Measurements from ENCODE around the gene DISP2.

The DISP2 gene

DNA sequence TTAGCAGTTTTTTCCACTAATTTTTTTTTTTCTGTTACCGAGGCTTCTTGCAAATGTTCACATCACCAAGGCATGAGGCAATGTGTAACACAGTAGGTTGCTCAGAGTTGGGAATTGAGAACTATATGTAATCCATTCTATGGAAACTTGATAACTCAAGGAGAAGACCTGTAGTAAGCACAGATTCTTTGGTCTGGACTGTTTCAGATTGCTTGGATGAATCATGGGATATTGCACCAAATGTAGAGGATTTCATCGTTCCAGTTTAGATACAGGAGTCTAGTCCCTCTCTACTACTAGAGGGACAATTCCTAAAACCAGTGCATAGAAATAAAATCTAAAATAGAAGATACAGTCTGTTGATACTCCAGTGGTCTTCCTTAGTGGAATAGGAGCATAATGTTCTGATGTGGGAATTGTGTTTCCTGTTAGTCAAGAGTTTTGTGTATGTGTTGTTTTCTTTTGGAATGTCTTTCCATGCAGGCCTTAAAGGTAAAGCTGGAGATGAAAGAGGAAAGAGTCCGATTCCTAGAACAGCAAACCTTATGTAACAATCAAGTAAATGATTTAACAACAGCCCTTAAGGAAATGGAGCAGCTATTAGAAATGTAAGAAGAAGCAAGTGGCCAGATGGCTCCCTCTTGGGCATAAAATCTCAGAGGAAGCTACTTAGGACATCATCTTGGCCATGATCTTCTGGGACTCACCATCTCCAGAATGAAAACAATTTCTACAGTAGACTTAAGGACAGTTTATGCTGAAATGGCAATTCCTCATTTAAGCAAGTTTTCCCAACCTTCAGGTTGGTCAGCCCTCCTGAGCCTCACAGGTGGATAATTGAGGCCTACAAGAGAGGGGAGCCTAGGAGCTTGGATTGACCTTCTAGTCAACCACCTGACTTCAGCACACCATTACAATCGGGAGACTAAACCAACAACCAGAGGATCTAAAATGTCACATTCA, 35.2 kb downstream of the DISP2 start:
- no peak for DNase-seq

GRCh38 chr15:40397688-40398412, 39.8 kb downstream of the DISP2 start:
- DNase-seq: no peak

GRCh38 chr15:40398413-40398873, 40.4 kb downstream of the DISP2 start:
- DNase-seq: no peak

DNA sequence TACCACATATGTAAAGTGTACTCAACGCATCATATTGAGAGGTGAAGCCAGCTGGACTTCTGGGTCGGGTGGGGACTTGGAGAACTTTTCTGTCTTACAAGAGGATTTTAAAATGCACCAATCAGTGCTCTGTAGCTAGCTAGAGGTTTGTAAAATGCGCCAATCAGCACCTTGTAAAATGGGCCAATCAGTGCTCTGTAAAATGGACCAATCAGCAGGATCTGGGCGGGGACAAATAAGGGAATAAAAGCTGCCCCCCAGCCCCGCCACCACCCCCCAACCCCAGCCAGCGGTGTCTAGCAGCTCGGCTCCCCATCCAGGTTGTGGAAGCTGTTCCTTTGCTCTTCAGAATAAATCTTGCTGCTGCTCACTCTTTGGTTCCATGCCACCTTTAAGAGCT, 41.4 kb downstream of the DISP2 start:
- no peak for DNase-seq

- peak; percentile 96 for DNase-seq
Observed at GRCh38 chr15:40405501-40406381, 47.7 kb downstream of the DISP2 start, which contains the start of gene IVD. Gene IVD, plus strand, starts transcription at chr15:40405795. Its CDS starts 33 bp downstream, at chr15:40405828.

GRCh38 chr15:40407330-40407990, 49.4 kb downstream of the DISP2 start:
- DNase-seq: no peak

DNA sequence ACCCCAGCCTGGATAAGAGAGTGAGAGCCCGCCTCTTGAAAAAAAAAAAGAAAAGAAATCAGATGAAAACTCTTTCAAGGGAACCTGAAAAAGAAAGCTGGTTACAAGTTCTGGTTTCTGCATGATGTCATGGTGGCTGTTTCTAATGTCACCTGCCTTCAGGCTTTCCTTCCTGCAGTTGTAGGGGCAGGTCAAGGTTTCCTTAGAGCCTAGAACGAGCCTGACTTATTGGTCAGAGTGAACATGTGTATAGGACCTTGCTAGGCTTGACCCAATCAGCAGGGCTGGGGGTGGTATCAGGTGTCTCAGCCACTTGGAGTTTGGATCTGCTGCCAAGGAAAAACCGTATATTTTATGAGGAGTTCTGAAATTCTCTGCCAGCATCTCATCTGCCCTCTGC, 51.3 kb downstream of the DISP2 start:
- DNase-seq: no peak

DNA sequence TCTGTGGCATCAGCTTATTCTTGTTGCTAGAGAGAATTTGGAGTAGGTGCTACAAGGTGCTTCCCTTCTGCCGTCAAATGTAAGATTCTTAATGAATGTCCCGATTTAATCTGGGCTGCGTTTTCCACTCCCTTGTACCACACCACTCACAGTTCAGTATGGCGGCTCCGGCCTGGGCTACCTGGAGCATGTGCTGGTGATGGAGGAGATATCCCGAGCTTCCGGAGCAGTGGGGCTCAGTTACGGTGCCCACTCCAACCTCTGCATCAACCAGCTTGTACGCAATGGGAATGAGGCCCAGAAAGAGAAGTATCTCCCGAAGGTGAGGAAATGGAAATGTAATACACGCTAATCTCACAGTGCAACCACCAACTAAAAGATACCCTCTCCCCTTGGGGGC, 52.5 kb downstream of the DISP2 start:
- no peak for DNase-seq

DNA sequence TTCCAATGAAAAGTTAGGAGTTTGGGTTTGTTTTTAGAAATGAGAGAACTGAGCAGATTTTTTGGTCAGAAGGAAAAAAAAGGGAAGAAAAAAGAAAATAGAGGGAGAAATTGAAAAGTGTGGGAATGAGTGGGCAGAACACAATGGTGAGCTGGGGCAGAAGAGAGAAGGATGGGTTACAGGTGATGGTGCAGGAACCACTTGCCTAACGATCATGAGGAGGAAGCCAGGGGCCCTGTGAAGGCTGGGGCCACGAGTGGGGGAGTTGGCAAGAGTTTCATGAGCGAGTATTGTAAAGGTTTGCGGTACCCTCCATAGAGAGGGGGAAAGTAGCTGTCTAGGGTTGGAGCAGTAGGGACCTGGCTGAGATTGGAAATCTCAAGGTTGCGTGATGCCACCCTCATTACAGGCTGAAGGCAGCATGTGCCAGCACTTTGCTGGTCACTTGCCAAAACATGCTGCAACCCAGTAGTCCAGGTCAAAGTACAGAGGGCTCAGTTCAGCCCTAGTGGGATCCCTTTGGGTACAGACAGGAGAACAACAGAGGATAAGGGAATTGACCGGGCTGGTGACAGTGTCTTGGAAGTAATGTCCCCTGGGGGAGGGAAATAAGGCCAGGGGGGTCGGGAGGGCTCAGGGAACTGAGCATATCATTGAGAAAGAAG, 54.2 kb downstream of the DISP2 start:
- no peak for DNase-seq

DNA sequence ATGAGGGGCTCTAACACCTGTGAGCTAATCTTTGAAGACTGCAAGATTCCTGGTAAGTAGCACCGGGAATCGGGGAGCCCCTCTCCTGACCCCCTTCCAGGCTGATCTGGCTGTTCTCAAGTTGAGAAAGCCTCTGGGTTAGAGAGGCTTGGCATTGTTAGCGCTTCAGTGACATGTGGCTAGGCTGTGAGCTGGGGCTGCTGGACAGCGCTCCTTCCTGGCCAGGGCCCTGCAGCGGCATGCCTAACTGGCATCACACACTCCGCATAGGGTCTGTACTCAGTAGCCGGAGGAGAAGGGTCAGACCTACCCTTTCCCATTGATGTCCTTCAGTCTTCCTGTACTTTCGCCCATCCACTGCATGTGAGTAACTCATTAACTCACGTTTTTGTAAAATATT, 55.0 kb downstream of the DISP2 start:
- DNase-seq: no peak

GRCh38 chr15:40414816-40415215, 56.8 kb downstream of the DISP2 start:
- no peak for DNase-seq

DNA sequence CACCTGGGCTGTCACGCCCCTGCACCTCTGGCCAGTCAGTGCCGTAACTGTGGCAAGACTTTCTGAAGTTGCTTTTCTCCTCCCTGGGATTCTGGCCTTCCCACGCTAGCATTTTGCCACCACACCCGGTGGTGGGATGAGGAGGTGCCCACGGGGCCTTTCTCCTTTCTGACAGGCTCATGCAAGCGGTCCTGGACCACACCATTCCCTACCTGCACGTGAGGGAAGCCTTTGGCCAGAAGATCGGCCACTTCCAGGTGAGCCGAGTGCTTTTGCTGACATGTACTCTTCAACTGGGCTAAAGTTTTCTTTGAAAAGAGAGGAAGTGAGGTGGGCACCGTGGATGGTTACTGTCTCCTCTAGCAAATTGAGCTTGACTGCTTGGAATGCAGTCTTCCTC, 57.2 kb downstream of the DISP2 start:
- DNase-seq: no peak

GRCh38 chr15:40416056-40416455, 58.0 kb downstream of the DISP2 start:
- DNase-seq: no peak

GRCh38 chr15:40418126-40418525, 60.1 kb downstream of the DISP2 start:
- no peak for DNase-seq

GRCh38 chr15:40420071-40420713, 62.2 kb downstream of the DISP2 start:
- no peak for DNase-seq

GRCh38 chr15:40420793-40421192, 62.8 kb downstream of the DISP2 start:
- no peak for DNase-seq

DNA sequence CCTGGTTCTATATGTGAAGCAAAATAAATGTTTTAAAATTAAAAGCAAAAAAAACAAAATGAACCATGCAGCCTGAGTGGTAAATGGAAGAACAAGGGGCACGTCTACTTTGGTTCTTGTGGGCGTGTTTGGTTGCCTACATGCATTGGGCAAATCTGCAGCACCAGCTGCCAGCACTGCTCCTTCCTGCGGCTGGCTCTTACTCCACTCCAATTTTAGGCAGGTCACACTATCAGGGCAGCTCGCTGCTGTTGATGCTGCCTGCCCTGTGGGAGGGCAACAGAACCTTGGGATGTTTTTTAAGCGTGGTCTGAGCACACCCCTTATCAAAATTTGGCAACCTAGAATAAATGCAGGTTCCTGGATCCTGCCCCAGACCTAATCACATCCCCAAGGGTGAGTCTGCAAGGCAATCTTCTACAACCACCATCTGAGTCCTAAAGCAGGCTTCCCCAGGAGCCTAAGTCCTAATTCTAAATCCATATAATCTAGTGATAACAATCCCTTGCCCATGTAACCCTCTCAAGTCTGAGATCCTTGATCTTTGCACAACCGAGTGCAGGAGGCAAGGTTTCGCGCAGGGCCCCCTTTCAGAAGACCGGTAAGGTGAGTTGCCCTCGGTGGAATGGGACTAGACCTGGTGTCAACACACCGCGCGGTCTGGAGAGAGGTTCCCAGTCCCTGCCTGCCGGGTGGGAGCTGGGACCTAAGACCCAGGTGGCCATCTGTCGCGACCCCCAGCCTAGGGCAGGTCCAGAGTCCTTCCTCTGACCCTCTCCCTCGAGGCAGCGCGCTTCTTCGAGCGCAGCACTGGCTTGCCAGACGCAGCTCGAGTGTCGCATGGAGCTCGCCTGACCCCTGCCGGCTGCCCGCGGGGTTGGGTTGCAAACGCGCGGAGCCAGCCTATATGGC, 63.5 kb downstream of the DISP2 start:
- DNase-seq: peak; percentile 74

DNA sequence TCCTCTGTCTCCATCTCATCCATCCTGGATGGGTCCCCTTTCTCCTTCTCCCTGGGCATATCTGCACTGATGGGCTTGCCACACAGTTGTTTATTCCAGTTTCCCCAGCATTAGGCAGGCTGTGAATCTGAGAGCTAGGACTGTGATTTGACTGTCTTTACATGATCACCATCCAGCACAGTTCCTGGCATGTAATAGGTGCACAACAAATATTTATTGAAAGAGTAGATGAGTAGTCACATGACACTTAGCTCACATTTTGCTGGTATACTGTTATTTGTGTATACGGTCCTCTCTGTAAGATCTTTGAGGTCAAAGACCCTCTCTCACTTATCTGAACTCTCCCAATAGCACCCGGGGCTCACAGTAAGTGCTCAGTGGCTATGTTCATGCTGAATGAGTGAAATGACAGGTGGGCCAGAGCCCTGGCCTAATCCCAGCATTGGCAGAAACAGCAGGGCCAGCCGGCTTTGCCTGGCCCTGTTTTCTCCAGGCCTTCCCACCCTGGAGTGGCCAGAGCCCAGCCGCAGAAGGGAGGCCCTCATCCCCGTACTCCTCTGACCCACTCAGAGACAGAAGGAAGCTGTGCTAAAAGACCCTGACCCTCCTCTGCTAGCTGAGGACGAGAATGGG, 66.6 kb downstream of the DISP2 start:
- DNase-seq: no peak

DNA sequence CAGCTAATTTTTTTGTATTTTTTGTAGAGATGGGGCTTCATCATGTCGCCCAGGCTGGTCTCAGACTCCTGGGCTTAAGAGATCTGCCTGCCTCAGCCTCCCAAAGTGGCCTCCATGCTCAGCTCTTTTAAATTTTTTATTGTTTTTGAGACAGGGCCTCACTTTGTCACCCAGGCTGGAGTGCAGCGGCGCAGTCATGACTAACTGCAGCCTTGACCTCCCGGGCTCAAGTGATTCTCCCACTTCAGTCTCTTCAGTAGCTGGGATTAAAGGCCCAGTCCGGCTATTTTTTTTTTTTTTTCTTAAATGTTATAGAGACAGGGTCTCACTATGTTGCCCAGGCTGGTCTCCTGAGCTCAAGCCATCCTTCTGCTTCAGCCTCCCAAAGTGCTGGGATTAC, 67.7 kb downstream of the DISP2 start:
- DNase-seq: no peak

GRCh38 chr15:40427188-40427587, 69.2 kb downstream of the DISP2 start:
- no peak for DNase-seq

Data from left hindlimb (tissue), 1 donor.